ENCODE results near the gene ARID1B. TPM values are rescaled to one million over a fixed set of nuclear protein-coding genes. Genes with fewer than 3 reads are reported as not detected.

The ARID1B gene
- total RNA-seq, 1 experiment from 2014 or later = 35.6 TPM

GRCh38 chr6:157171801-157172200 is 394.6 kb downstream of the ARID1B start:
- POLR2A ChIA-PET = no interaction called here
- TF ChIP-seq POLR2A (IDR thresholded peaks at IDR 0.05; ENCODE audit: borderline replicate concordance, extremely low read depth, insufficient read depth, insufficient read length) = no peak
- no peak for TF ChIP-seq SIN3A (IDR thresholded peaks at IDR 0.05; ENCODE audit: low read depth)
- TF ChIP-seq CTCF (IDR thresholded peaks at IDR 0.05 in 2 of 3, conservative IDR thresholded peaks at IDR 0.05 in 1 of 3; ENCODE audit: borderline replicate concordance in 1 of 3, insufficient read depth in 1 of 3, low read depth in 2 of 3, low read length in 2 of 3) = no peak
- TF ChIP-seq ELF1 (IDR thresholded peaks at IDR 0.05; ENCODE audit: borderline replicate concordance, low read depth) = no peak
- TF ChIP-seq FOSL1 (IDR thresholded peaks at IDR 0.05; ENCODE audit: low read depth) = no peak
- no peak for TF ChIP-seq RAD21 (IDR thresholded peaks at IDR 0.05; ENCODE audit: low read depth)
- no peak for TF ChIP-seq EZH2 (IDR thresholded peaks at IDR 0.05)
- Histone ChIP-seq H3K36me3 (ENCODE audit: control insufficient read depth in 1 of 2, insufficient read depth in 2 of 2, low read length in 2 of 2) (no peaks in the 10 kb centered on the region), H3K4me1 (ENCODE audit: control insufficient read depth in 1 of 2, insufficient read depth in 2 of 2, low read length in 2 of 2) (no peaks in the 10 kb centered on the region), H3K4me2 (ENCODE audit: low read length) (no peak overlapping the region), H3K79me2 (ENCODE audit: insufficient read depth, low read length) (no peaks in the 10 kb centered on the region), H3K27me3 (ENCODE audit: insufficient read depth, low read length) (no peaks in the 10 kb centered on the region), H3K9me2 (ENCODE audit: insufficient read depth) (no peaks in the 10 kb centered on the region), H2AFZ (ENCODE audit: low read depth, low read length, poor library complexity, severe bottlenecking) (no peak overlapping the region), H3K9ac (ENCODE audit: low read length) (no peak overlapping the region), H4K20me1 (ENCODE audit: insufficient read depth) (no peaks in the 10 kb centered on the region), H3K9me3 (ENCODE audit: control insufficient read depth in 1 of 2, insufficient read depth in 1 of 2, low read depth in 1 of 2, low read length in 2 of 2) (no peaks in the 10 kb centered on the region), H3K27ac (ENCODE audit: low read depth, low read length) (no peak overlapping the region), H3K4me3 (replicated peaks in 1 of 2; ENCODE audit: low read depth in 1 of 2, low read length in 2 of 2) (no peak overlapping the region)
- BruUV-seq (replicated peaks) = no TSS peak
- intact Hi-C loops (cut with micrococcal nuclease) = no loop called here
- no peak for ATAC-seq
- no peak for DNase-seq (ENCODE audit: low read depth, low spot score)
- CTCF ChIA-PET = no interaction called here
- RAD21 ChIA-PET (ENCODE audit: low non-redundant PET in 1 of 2, low total read pairs in 2 of 2, uncharacterized antibody in 2 of 2, unreplicated experiment in 2 of 2) = no interaction called here

GRCh38 chr6:157172231-157172701 is 395.1 kb downstream of the ARID1B start:
- intact Hi-C loops (cut with micrococcal nuclease) = no loop called here
- POLR2A ChIA-PET = no interaction called here
- H2AFZ ChIP-seq (ENCODE audit: low read depth, low read length, poor library complexity, severe bottlenecking) = no peak overlapping the region
- H3K36me3 ChIP-seq (ENCODE audit: control insufficient read depth in 1 of 2, insufficient read depth in 2 of 2, low read length in 2 of 2) = no peaks in the 10 kb centered on the region
- ATAC-seq = no peak
- BruUV-seq (replicated peaks) = no TSS peak
- H3K9ac ChIP-seq (ENCODE audit: low read length) = no peak overlapping the region
- no peak for DNase-seq (ENCODE audit: low read depth, low spot score)
- H3K79me2 ChIP-seq (ENCODE audit: insufficient read depth, low read length) = no peaks in the 10 kb centered on the region
- TF ChIP-seq REST (IDR thresholded peaks at IDR 0.05; ENCODE audit: low read depth) (no peak), SP1 (IDR thresholded peaks at IDR 0.05; ENCODE audit: low read depth) (no peak), EGR1 (IDR thresholded peaks at IDR 0.05; ENCODE audit: low read depth) (no peak)
- no peak overlapping the region for H3K4me2 ChIP-seq (ENCODE audit: low read length)
- H3K9me3 ChIP-seq (ENCODE audit: control insufficient read depth in 1 of 2, insufficient read depth in 1 of 2, low read depth in 1 of 2, low read length in 2 of 2) = no peaks in the 10 kb centered on the region
- no peaks in the 10 kb centered on the region for H4K20me1 ChIP-seq (ENCODE audit: insufficient read depth)
- no peak overlapping the region for H3K27ac ChIP-seq (ENCODE audit: low read depth, low read length)
- H3K9me2 ChIP-seq (ENCODE audit: insufficient read depth) = no peaks in the 10 kb centered on the region
- RAD21 ChIA-PET (ENCODE audit: low non-redundant PET in 1 of 2, low total read pairs in 2 of 2, uncharacterized antibody in 2 of 2, unreplicated experiment in 2 of 2) = no interaction called here
- H3K4me1 ChIP-seq (ENCODE audit: control insufficient read depth in 1 of 2, insufficient read depth in 2 of 2, low read length in 2 of 2) = no peaks in the 10 kb centered on the region
- CTCF ChIA-PET = no interaction called here
- H3K27me3 ChIP-seq (ENCODE audit: insufficient read depth, low read length) = no peaks in the 10 kb centered on the region
- no peak overlapping the region for H3K4me3 ChIP-seq (replicated peaks in 1 of 2; ENCODE audit: low read depth in 1 of 2, low read length in 2 of 2)
